Neural progenitor cell (in vitro differentiated cells): Measurements from ENCODE around the gene DCLRE1C.

Experiments
- EZH2 ChIP-seq: fragments of 200-600 bp; sonication (generic); IDR thresholded peaks from 2 replicates; pipeline ENCODE4 v1.6.1; 2017; ENCODE audit warnings: antibody characterized with exemption, mild to moderate bottlenecking, moderate library complexity
- EZH2phosphoT487 ChIP-seq: fragments of 200-600 bp; sonication (generic); IDR thresholded peaks from 2 replicates; pipeline ENCODE4 v1.6.1; 2017; ENCODE audit warnings: antibody characterized with exemption
- TF ChIP-seq, protein P1 (sequence below): fragments of 200-600 bp; sonication (generic); IDR thresholded peaks from 2 replicates; pipeline ENCODE4 v1.5.1; 2017; ENCODE audit warnings: antibody characterized with exemption, mild to moderate bottlenecking

DNA sequence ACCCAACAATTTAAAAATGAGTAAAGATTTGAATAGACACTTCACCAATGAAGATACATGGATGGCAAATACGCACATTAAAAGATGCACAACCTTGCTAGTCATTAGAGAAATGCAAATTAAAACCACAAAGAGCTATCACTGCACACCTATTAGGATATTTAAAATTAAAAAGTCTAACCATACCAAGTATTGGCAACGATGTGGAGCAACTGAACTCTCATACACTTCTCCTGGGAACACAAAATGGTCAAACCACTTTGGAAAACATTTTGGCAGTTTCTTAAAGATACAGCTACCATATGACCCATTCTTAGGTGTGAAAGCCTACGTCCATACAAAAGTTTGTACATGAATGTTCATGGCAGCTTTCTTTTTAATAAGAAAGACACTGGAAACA lies 36.1 kb downstream of the DCLRE1C start:
- TF ChIP-seq, protein P1, sequence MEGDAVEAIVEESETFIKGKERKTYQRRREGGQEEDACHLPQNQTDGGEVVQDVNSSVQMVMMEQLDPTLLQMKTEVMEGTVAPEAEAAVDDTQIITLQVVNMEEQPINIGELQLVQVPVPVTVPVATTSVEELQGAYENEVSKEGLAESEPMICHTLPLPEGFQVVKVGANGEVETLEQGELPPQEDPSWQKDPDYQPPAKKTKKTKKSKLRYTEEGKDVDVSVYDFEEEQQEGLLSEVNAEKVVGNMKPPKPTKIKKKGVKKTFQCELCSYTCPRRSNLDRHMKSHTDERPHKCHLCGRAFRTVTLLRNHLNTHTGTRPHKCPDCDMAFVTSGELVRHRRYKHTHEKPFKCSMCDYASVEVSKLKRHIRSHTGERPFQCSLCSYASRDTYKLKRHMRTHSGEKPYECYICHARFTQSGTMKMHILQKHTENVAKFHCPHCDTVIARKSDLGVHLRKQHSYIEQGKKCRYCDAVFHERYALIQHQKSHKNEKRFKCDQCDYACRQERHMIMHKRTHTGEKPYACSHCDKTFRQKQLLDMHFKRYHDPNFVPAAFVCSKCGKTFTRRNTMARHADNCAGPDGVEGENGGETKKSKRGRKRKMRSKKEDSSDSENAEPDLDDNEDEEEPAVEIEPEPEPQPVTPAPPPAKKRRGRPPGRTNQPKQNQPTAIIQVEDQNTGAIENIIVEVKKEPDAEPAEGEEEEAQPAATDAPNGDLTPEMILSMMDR, result no peak
- TF ChIP-seq EZH2, result no peak
- no peak for TF ChIP-seq EZH2phosphoT487
